Neuron (in vitro differentiated cells): ENCODE results near the gene RPTOR.
"Not testable (repeated sequence)": the region's sequence is repeated elsewhere in the genome, so short reads cannot be mapped to it uniquely, and the experiment has no call there.

Experiments
- H2AFZ ChIP-seq: one replicate; pipeline ENCODE4 v1.6.1; 2013; ENCODE audit warnings: low read depth, mild to moderate bottlenecking, inconsistent platforms, low read length, moderate library complexity
- H3K27me3 ChIP-seq: one replicate; pipeline ENCODE4 v1.6.1; 2013; ENCODE audit warnings: low read length; ENCODE audit not compliant: insufficient read depth
- H3K36me3 ChIP-seq: one replicate; pipeline ENCODE4 v1.6.1; 2013; ENCODE audit warnings: low read length; ENCODE audit not compliant: insufficient read depth
- H3K4me1 ChIP-seq: one replicate; pipeline ENCODE4 v1.6.1; 2013; ENCODE audit warnings: low read length; ENCODE audit not compliant: insufficient read depth
- H3K4me3 ChIP-seq: 2 replicates; pipeline ENCODE4 v1.5.1; 2013; ENCODE audit warnings: mild to moderate bottlenecking, low read length, moderate library complexity
- H3K9me3 ChIP-seq: one replicate; pipeline ENCODE4 v1.6.1; 2013; ENCODE audit warnings: low read length

Gene RPTOR

GRCh38 chr17:80573701-80574100 is 29.1 kb downstream of the RPTOR start:
- no peaks in the 10 kb centered on the region for H3K4me1 ChIP-seq
- H2AFZ ChIP-seq: no peak overlapping the region
- no peak overlapping the region for H3K4me3 ChIP-seq
- no peaks in the 10 kb centered on the region for H3K36me3 ChIP-seq
- no peaks in the 10 kb centered on the region for H3K27me3 ChIP-seq
- peaks cover 2% of the 10 kb centered on the region for H3K9me3 ChIP-seq

GRCh38 chr17:80574496-80574895 is 29.9 kb downstream of the RPTOR start:
- Histone ChIP-seq H3K9me3 (peaks cover 2% of the 10 kb centered on the region), H3K36me3 (no peaks in the 10 kb centered on the region), H2AFZ (no peak overlapping the region), H3K4me1 (no peaks in the 10 kb centered on the region), H3K4me3 (no peak overlapping the region), H3K27me3 (no peaks in the 10 kb centered on the region)

- Histone ChIP-seq H3K27me3 (no peaks in the 10 kb centered on the region), H3K4me3 (no peak overlapping the region), H3K9me3 (peaks cover 2% of the 10 kb centered on the region), H3K36me3 (no peaks in the 10 kb centered on the region), H2AFZ (no peak overlapping the region), H3K4me1 (no peaks in the 10 kb centered on the region)
Observed at GRCh38 chr17:80575057-80575875, 30.6 kb downstream of the RPTOR start.

GRCh38 chr17:80577876-80578570 is 33.4 kb downstream of the RPTOR start:
- H3K9me3 ChIP-seq: no peaks in the 10 kb centered on the region
- H3K27me3 ChIP-seq: no peaks in the 10 kb centered on the region
- no peaks in the 10 kb centered on the region for H3K36me3 ChIP-seq
- H2AFZ ChIP-seq: no peak overlapping the region
- no peak overlapping the region for H3K4me3 ChIP-seq
- no peaks in the 10 kb centered on the region for H3K4me1 ChIP-seq

GRCh38 chr17:80578668-80579388 is 34.2 kb downstream of the RPTOR start:
- not testable (repeated sequence) for H3K27me3 ChIP-seq, H3K4me3 ChIP-seq, H3K36me3 ChIP-seq, H2AFZ ChIP-seq, H3K9me3 ChIP-seq, H3K4me1 ChIP-seq

- Histone ChIP-seq H3K4me1 (peaks cover 6% of the 10 kb centered on the region), H2AFZ (no peak overlapping the region), H3K36me3 (no peaks in the 10 kb centered on the region), H3K9me3 (no peaks in the 10 kb centered on the region), H3K4me3 (no peak overlapping the region), H3K27me3 (no peaks in the 10 kb centered on the region)
Observed at GRCh38 chr17:80582165-80582564, 37.5 kb downstream of the RPTOR start.

GRCh38 chr17:80584176-80584905 is 39.7 kb downstream of the RPTOR start:
- Histone ChIP-seq H2AFZ (no peak overlapping the region), H3K27me3 (no peaks in the 10 kb centered on the region), H3K4me1 (peaks cover 6% of the 10 kb centered on the region), H3K4me3 (no peak overlapping the region), H3K9me3 (no peaks in the 10 kb centered on the region), H3K36me3 (no peaks in the 10 kb centered on the region)

- no peak overlapping the region for H3K4me3 ChIP-seq
Observed at GRCh38 chr17:80585890-80586845, 41.5 kb downstream of the RPTOR start.

GRCh38 chr17:80586846-80587228 is 42.2 kb downstream of the RPTOR start:
- Histone ChIP-seq H3K4me1 (peaks cover 6% of the 10 kb centered on the region), H3K4me3 (no peak overlapping the region), H2AFZ (no peak overlapping the region), H3K27me3 (no peaks in the 10 kb centered on the region), H3K9me3 (no peaks in the 10 kb centered on the region), H3K36me3 (no peaks in the 10 kb centered on the region)

More at GRCh38 chr17:80585890-80586845, 41.5 kb downstream of the RPTOR start:
- Histone ChIP-seq H3K4me1 (peaks cover 6% of the 10 kb centered on the region), H3K9me3 (no peaks in the 10 kb centered on the region), H3K27me3 (no peaks in the 10 kb centered on the region), H3K36me3 (no peaks in the 10 kb centered on the region), H2AFZ (no peak overlapping the region)

- no peaks in the 10 kb centered on the region for H3K27me3 ChIP-seq
- H2AFZ ChIP-seq: no peak overlapping the region
- H3K4me3 ChIP-seq: no peak overlapping the region
- no peaks in the 10 kb centered on the region for H3K9me3 ChIP-seq
- H3K4me1 ChIP-seq: peaks cover 3% of the 10 kb centered on the region
- no peaks in the 10 kb centered on the region for H3K36me3 ChIP-seq
Observed at GRCh38 chr17:80588702-80589383, 44.2 kb downstream of the RPTOR start.

- Histone ChIP-seq H3K36me3 (no peaks in the 10 kb centered on the region), H3K9me3 (no peaks in the 10 kb centered on the region), H3K4me3 (no peak overlapping the region), H3K4me1 (peaks cover 7% of the 10 kb centered on the region), H3K27me3 (no peaks in the 10 kb centered on the region), H2AFZ (no peak overlapping the region)
Observed at GRCh38 chr17:80591788-80592187, 47.1 kb downstream of the RPTOR start.
